Fibroblast of peridontal ligament (primary cell): ENCODE data around the gene MYH9.
A peak's percentile ranks its signal among the peaks of the same experiment; 100 is the strongest.
"Not testable (repeated sequence)": the region's sequence is repeated elsewhere in the genome, so short reads cannot be mapped to it uniquely, and the experiment has no call there.

Experiments used
- DNase-seq: peaks from one replicate; pipeline ENCODE4 v3.0.0-alpha.2; 2010; ENCODE audit errors: extremely low read depth

Gene MYH9

DNA sequence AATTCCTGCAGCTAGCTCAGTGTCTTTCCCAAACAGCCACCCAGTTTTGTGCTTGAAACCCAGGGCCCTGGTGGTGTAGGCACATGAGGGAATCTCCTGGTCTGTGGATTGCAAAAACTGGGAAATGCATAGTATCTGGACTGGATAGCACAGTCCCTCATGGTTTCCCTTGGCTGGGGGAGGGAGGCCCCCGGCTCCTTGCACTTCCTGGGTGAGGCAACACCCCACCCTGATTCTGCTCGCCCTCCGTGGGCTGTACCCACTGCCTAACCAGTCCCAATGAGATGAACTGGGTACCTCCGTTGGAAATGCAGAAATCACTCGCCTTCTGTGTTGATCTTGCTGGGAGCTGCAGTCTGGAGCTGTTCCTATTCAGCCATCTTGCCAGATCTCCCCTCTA lies 115.8 kb downstream of the MYH9 start:
- DNase-seq: not testable (repeated sequence)

DNA sequence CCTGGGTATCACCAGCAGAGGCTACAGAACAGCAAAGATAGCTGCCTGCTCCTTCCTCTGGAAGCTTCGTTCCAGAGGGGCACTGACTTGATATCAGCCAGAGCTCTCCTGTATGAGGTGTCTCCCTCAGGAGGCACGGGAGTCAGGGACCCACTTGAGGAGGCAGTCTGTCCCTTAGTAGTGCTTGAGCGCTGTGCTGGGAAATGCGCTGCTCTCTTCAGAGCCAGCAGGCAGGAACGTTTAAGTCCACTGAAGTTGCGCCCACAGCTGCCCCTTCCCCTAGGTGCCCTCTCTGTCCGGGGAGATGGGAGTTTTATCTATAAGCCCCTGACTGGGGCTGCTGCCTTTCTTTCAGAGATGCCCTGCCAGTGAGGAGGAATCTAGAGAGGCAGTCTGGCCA lies 116.5 kb downstream of the MYH9 start:
- DNase-seq: not testable (repeated sequence)

DNA sequence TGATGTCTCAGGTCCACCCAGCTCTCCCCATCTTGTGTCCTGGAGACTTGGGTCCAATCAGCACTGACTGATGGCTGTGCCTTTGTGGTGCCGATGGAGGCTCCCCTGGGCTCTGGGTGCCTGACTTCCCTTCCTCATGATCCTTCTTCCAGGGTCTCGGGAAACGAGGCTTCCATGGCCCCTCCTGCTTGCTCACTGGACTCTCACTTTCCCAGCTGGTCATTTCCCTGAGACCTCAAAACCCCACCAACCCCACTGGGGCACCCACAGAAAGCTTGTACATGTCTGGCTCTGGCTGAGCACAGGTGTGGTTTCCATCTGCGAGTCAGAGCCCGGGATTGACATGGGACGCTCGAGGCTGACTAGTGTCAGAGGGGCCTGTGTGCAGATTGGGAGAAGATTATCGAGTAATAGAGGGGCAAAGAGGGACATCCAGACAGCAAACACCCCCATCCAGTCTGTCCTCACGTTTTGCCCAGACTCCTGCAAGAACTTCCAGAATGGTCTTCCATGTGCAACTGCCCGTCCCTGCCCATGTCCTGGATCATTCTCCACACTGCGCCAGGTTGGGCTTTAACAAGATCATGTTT lies 119.8 kb downstream of the MYH9 start:
- no peak for DNase-seq

DNA sequence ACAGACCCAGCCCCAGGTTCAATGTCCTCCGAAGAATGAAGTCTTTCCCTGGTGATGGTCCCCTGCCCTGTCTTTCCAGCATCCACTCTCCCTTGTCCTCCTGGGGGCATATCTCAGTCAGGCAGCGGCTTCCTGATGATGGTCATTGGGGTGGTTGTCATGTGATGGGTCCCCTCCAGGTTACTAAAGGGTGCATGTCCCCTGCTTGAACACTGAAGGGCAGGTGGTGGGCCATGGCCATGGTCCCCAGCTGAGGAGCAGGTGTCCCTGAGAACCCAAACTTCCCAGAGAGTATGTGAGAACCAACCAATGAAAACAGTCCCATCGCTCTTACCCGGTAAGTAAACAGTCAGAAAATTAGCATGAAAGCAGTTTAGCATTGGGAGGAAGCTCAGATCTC lies 120.7 kb downstream of the MYH9 start:
- no peak for DNase-seq

DNA sequence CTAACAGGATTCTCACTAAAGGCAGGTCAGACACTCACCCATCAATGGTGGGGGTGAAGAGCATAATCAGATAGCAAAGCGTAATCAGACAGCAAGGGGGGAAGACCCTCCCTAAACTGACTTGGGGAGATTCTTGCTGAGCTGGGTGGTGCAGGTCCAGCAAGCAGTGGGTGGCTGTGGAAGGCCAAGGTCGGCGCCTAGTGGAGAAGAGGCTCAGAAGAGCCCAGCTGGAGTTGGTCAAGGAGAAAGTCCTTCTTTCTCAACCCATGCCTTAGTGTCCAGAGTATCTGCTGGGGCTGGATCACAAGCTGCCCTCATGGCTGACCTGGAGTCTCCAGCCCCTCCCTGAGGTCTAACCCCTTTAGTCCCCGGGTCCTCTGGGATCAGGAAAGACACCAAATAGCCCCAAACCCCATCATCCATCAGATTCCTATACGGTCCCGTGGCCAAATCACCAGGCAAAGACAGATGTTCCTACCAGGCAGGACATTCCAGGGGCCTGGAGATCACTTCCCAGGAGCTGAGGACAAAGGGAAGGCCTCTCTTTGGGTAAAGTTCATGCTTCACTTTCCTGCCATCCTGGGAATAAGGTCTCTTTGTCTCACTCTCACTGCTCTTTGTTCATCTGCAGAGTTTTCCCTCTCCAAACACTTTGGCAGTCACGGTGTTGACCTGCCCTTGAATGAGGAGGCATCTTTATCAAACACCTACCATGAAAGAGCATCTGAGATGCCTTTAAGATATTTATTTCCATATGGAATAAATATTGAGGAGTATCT lies 123.7 kb downstream of the MYH9 start:
- DNase-seq: not testable (repeated sequence)

DNA sequence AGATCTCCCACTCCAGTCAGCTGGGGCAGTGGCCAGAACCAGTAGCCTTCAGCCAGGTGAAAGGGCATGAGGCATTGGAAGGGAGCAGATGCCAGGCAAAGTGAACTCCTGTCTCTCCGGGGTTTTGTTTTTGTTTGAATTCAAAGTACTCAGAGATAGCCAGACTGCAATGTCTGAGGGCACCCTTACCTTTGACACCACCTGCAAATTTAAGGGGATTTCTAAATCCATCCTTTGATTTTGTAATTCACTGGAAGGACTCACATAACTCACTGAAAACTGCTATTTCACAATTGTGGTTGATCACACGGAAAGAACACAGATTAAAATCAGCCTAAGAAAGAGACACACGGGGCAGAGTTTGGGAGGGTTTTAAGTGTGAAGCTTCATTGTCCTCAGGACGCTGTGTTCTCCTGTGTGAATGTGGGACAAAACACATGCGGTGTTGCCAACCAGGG lies 124.5 kb downstream of the MYH9 start:
- DNase-seq: not testable (repeated sequence)

DNA sequence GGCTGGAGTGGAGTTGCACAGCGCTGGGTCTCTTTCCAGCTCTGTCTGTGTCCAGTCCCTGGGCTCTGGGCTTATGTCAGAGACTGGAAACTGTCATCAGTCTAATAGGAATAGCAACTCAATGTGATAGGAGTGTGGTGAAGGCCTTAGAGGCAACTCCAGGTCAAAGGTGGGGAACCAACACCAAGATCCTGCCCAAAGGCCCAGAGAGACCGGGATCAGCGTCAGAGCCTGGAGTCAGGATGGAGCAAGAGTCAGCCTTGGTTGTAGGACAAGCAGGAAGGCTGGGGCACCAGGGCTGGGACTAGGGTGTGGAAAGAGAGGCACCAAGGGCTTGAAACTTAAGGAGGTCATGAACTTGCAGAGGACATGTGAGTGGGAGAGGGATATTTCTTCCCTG lies 125.5 kb downstream of the MYH9 start:
- not testable (repeated sequence) for DNase-seq

DNA sequence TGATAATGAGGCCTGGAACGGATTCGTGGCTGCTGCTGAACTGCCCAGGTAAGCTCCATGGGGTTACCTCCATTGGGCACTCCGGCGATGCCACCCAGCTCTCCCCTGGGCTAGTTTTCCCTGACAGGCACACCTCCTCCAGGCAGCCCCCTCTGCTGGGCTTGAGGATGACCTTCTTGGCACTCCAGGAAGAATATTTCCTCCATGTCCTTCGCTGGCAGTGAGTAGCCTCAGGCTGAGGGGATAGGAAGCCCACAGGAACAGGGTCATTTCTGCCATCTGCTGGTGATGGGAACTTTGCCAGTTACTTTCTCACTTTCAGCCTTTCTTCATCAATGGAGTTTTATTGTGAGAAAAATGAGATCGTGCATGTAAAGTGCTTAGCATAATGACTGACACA lies 126.1 kb downstream of the MYH9 start:
- DNase-seq: not testable (repeated sequence)

DNA sequence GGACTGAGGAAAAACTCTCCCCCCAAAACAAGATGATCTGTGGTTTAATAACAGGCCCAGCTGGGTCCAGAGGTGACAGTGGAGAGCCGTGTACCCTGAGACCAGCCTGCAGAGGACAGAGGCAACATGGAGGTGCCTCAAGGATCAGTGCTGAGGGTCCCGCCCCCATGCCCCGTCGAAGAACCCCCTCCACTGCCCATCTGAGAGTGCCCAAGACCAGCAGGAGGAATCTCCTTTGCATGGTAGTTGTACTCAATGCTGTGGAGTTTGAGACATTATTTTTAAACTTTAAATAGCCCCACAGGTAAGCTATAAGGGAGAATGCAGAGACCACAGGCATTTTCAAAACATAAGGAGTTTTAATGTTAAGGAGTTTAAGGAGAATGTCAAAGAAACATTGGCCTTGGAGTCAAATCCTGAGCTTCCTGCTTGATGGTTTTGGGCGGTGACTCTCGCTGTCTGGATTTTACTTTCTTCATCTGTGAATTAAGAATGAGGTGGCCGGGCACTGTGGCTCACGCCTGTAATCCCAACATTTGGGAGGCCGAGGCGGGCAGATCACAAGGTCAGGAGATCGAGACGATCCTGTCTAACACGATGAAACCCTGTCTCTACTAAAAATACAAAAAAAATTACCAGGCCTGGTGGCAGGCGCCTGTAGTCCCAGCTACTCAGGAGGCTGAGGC lies 128.0 kb downstream of the MYH9 start:
- DNase-seq: no peak

DNA sequence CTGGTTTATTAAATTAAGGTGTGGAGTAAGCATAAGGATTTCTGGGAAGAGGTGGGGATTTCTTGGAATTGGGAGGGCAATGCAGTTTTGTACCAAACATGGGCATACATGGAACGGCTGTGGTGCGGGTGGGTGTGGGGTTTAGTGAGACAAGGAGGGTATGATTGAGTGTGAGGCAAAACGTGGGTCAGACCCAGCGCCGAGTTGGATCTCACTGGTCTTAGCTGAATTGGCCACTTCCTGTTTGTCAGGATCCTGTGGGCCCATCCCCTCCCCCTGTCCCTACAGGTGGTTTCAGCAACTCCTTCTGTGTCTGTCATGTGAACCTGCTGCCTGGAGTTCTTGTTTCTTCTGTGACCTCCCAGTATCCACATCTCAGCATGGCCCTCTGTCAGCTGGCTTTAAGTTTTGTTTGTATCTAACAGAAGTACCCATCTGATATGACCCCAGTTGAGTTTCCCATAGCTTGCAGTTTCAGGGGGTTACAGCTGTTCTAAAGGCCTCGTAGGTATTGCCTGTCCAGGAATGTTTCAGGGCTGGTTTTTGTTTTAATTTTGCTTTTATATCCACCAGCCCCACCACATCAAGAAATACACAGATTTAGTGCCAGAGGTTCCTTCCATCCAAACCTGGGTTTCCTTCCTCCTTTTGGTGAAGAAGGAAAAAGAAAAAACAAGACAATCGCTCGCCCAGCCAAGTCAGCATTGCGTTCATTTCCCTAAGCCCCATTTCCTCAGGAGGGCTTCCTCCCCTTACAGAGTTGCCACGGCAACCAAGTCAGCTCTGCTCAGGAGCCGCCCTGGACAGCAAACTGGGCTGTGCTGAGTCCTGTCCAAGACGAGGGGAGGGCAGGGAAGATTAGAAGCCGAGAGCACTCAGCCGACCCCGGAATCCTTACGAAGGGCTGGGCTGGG lies 128.8 kb downstream of the MYH9 start:
- peak; percentile 39 for DNase-seq

DNA sequence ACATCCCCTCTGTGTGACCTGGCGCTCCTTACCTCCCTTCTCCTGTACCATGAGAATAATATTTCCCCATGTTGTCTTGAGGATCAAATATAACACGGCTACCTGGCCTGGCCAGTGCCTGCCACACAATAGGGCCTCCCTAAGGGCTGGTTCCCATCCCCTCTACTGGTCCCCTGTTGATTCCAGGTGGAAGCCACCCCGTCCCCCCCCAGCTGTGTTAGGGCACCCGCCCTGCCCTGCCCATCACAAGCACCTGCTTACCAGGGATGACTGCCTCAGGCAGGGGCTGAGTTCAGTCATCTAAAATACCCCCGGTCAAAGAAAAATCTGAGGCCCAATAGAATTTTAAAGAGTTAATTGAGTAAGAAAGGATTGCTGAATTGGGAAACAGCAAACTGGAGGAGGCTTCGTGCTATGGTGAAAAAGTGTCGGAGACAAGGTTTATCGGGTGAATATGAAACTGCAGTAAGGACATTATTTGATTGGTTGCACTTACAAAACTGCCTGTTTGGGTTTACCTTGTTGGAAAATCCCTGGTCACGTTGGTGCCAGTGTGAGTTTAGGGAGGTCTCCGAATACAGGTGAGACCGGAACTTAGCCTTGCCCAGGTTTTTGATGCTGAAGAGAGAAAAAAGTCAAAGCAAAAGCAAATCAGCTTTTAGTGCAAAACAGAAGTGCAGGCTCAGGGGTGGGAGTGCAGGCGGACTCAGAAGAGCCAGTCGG lies 129.7 kb downstream of the MYH9 start:
- DNase-seq: no peak

DNA sequence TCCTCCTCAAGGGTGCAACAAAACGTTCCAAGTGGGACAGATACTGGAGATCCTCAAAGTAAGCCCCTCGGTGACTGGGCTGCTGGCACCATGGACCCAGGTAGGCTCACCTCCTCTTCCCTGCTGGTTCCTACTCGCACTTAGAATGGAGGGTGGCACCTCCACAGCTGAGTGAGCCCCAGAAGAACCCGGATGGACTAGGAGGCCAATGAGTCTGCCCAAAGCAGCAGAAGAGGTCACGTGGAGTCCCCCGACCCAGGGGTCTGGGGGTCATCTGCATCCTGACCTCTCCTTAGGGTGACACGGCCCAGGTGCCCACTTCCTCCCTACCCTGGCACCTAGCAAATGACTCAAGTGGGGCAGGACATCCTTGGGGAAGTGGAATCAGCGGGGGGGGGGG lies 130.5 kb downstream of the MYH9 start:
- DNase-seq: no peak

DNA sequence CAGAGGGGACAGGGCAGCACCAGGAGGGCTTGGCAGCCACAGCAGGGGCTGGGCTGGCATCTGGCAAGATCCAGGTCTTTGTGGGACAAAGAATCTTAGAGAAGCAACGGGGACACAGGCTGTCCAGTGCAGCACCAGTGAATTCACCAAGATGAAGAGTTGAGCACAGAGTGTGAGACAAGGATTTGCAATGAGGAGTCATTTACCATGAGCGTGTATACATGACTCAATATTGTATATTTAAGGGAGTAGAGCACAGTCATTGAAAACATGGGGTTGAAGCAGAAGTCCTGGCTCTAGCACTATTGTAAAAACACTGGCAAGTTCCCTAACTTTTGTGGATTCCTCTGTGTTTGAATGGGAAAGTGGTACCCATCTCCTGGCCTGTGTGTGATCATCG lies 131.3 kb downstream of the MYH9 start:
- no peak for DNase-seq

DNA sequence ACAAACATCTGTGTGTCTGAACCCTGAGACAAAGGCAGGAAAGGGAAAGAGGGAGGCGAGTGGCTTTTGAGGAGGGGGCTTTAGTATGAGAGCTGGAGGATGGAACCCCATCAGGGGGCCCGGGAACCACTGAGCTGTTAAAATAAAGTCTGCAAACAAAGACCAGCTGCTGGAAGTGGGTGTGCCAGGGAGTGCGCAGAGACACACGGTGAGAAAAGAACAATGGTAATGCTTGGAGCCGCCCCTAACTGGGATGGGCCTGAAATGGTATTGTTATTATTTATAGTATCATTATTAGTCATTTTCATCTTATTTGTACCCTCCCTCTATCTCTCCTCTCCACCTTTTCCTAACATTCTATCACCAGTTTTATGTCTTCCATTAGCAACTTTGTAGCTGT lies 132.2 kb downstream of the MYH9 start:
- DNase-seq: not testable (repeated sequence)

DNA sequence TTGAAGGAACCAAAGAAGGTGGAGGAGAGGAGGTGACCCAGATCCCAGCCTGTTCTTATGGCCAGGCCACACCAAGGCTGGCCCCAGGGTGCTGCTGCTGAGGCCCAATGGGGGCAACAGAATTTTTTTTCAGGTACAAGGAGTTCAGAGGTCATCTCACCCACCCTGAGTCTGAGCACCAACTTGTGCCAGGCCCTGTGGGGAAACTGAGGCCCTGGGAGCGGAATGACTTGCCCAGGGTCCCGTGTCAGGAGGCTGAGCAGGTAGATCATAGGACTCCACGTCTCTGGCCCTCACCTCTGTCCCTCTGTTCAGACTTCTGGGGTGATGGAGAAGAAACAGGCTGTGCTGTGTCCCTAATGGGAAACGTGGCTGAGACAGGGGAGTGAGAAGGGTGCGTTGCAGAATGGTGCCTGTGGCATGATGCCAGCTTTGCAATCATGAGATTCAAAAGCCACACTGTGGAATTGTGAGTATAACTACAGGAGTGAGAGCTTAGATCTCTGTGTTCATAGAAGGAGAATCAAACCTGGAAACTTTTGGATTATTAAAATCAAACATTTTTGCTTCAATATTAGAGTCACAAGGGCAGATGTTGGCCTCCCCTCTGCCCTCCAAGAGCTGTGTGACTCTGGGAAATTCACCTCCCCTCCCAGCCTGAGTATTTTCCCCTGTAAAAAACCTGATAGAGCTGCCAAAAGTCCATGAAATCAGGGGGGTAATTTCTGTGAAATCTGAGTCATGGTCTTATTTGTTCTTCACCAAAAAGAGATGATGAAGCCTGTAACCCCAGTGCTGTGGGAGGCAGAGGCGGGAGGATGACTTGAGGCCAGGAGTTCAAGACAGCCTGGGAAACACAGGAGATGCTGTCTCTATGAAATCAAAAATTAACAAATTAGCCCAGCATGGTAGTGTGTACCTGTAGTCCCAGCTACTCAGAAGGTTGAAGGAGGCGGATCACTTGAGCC lies 134.0 kb downstream of the MYH9 start:
- peak; percentile 52 for DNase-seq

DNA sequence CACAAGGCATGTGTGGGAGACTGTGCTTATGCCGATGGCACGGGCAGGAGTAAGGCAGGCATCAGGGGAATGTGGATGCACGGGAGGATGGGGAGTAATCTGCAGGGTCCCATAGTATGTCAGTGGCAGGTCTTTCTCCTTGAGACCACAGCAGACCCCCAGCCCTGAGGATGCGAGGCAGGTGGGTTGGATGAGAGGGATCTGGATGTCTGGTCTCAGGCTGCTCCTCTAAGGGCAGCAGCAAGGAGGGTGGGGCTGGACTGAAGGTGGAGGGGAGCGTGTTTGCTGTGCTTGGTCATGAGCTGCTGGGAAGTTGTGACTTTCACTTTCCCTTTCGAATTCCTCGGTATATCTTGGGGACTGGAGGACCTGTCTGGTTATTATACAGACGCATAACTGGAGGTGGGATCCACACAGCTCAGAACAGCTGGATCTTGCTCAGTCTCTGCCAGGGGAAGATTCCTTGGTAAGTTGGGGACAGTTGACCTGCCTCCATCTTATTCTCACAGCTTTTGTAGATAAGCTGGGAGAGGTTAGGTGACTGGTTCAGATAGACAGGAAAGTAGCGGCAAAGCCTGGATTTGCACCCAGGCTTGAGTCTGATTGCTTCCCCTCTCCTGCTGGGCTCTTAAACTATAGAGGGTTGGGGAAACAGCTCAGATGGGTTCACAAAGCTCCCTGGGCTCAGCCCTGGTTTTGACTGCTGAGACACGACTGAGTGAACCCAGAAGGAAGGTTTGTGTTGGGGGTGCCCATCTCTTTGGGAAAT lies 134.8 kb downstream of the MYH9 start, which contains the start of gene APOL1:
APOL1 (plus strand) TSS at position 380 of the 769 bp plus-strand sequence. CDS start 1,823 bp downstream, outside the sequence.
- peak; percentile 63 for DNase-seq

DNA sequence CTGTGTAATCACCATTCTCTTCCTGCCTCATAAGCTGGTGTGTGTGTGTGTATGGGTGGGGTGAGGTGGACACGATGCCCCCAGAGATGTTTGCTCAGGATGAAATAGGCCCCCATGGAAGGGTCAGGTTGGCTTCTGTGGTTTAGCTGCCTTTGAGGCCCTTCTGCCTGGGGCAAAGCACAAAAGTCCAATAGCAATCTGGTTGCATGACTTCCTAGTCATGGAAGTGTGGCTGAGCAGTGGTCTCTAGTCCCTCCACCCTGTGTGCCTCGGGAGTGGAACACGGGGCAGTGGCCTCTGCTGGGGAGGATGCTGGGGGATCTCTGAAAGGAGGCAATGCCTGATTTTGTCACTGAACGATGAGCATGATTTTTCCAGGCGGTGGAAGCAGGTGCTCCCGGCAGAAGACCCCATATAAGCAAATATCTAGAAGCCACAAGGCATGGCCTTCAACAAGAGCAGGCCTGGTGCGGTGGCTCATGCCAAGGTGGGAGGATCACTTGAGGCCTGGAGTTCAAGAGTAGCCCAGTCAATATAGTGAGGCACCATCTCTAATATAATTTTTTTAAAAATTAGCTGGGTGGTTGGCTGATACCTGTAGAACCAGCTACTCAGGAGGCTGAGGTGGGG lies 135.7 kb downstream of the MYH9 start:
- DNase-seq: not testable (repeated sequence)

DNA sequence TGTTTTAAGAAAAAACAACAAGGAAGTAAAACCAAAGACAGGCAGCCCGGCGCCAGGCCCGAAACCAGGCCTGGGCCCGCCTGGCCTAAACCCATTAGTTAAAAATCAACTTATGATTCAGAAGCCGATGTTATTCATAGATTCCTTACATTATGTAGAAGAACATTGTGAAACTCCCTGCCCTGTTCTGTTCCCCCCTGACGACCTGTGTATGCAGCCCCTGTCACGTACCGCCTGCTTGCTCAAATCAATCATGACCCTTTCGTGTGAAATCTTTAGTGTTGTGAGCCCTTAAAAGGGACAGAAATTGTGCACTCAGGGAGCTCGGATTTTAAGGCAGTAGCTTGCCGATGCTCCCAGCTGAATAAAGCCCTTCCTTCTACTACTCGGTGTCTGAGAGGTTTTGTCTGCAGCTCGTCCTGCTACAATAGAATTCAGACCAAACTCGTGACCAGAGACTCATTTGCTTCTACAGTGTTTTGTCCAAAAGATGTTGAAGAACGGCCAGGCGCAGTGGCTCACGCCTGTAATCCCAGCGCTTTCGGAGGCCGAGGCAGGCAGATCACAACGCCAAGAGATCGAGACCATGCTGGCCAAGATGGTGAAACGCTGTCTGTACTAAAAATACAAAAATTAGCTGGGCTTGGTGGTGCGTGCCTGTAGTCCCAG lies 137.3 kb downstream of the MYH9 start:
- not testable (repeated sequence) for DNase-seq
